Osteoblast (primary cell): ENCODE measurements around the gene PTGES. TPM values are rescaled to one million over a fixed set of nuclear protein-coding genes. Genes with fewer than 3 reads are reported as not detected.

Source experiments
- DNase-seq: peaks from one replicate; pipeline ENCODE4 v3.0.0; 2011; ENCODE audit warnings: low spot score, mixed read lengths; ENCODE audit not compliant: insufficient read length; ENCODE audit errors: missing footprints
- H2AFZ ChIP-seq: 2 replicates; pipeline ENCODE4 v1.6.0; 2011; ENCODE audit warnings: mild to moderate bottlenecking, low read length
- H3K27ac ChIP-seq: 2 replicates; pipeline ENCODE4 v1.5.1; 2011; ENCODE audit warnings: mild to moderate bottlenecking, low read depth, low read length, moderate library complexity
- H3K27me3 ChIP-seq: 2 replicates; pipeline ENCODE4 v1.6.0; 2012; ENCODE audit warnings: mild to moderate bottlenecking, control low read depth, inconsistent platforms, low read length, moderate library complexity; ENCODE audit not compliant: insufficient read depth
- H3K36me3 ChIP-seq: 2 replicates; pipeline ENCODE4 v1.5.1; 2011; ENCODE audit warnings: mild to moderate bottlenecking, low read length, control low read depth, moderate library complexity; ENCODE audit not compliant: insufficient read depth
- H3K4me1 ChIP-seq: 2 replicates; pipeline ENCODE4 v1.5.1; 2011; ENCODE audit warnings: mild to moderate bottlenecking, low read length, control low read depth, moderate library complexity; ENCODE audit not compliant: insufficient read depth
- H3K4me2 ChIP-seq: 2 replicates; pipeline ENCODE4 v1.6.0; 2011; ENCODE audit warnings: mild to moderate bottlenecking, low read length; ENCODE audit not compliant: insufficient read depth
- H3K4me3 ChIP-seq: fragments of 200-600 bp; sonication (generic); 3 replicates; pipeline ENCODE4 v1.5.1; 2012; ENCODE audit warnings: mild to moderate bottlenecking, low read length, inconsistent platforms; ENCODE audit not compliant: insufficient read depth
- H3K79me2 ChIP-seq: 2 replicates; pipeline ENCODE4 v1.6.0; 2012; ENCODE audit warnings: mild to moderate bottlenecking, low read length, control low read depth, inconsistent platforms; ENCODE audit not compliant: insufficient read depth
- H3K9me3 ChIP-seq: 2 replicates; pipeline ENCODE4 v1.5.1; 2011; ENCODE audit warnings: low read depth, low read length, control low read depth
- H4K20me1 ChIP-seq: 2 replicates; pipeline ENCODE4 v1.6.0; 2012; ENCODE audit warnings: mild to moderate bottlenecking, low read length, control low read depth; ENCODE audit not compliant: insufficient read depth
- CTCF ChIP-seq: IDR thresholded peaks from 2 replicates; pipeline ENCODE4 v1.5.1; 2011; ENCODE audit warnings: mild to moderate bottlenecking, low read depth, low read length, moderate library complexity; ENCODE audit errors: extremely low read depth
- total RNA-seq: library from RNA; depleted of rRNA; stranded (reverse); fragments of >200 nt; gene quantifications from 2 replicates; pipeline ENCODE4 v1.2.3, GENCODE V29; 2012

PTGES gene
- total RNA-seq, 1 donor: 70.9 TPM

- no peak for TF ChIP-seq CTCF
Measured at GRCh38 chr9:129757045-129757444, 4.2 kb upstream of the PTGES start.

GRCh38 chr9:129756191-129756590 lies 3.3 kb upstream of the PTGES start:
- H3K4me2 ChIP-seq: no peak overlapping the region
- no peaks in the 10 kb centered on the region for H3K36me3 ChIP-seq
- H3K79me2 ChIP-seq: peaks cover 7% of the 10 kb centered on the region
- DNase-seq: no peak
- no peak for TF ChIP-seq CTCF
- no peaks in the 10 kb centered on the region for H3K9me3 ChIP-seq
- no peak overlapping the region for H2AFZ ChIP-seq
- H4K20me1 ChIP-seq: no peaks in the 10 kb centered on the region
- peaks cover 26% of the 10 kb centered on the region for H3K4me1 ChIP-seq
- no peak overlapping the region for H3K4me3 ChIP-seq
- no peaks in the 10 kb centered on the region for H3K27me3 ChIP-seq
- H3K27ac ChIP-seq: no peak overlapping the region

More at GRCh38 chr9:129757045-129757444, 4.2 kb upstream of the PTGES start:
- Histone ChIP-seq H3K4me1 (peaks cover 26% of the 10 kb centered on the region), H3K27ac (no peak overlapping the region), H3K27me3 (no peaks in the 10 kb centered on the region), H3K4me2 (peak overlapping the region; percentile 62), H3K9me3 (no peaks in the 10 kb centered on the region), H3K36me3 (no peaks in the 10 kb centered on the region), H2AFZ (peak overlapping the region; percentile 73), H3K4me3 (peak overlapping the region; percentile 25), H4K20me1 (no peaks in the 10 kb centered on the region), H3K79me2 (peaks cover 1% of the 10 kb centered on the region)
- no peak for DNase-seq

GRCh38 chr9:129755151-129755550 lies 2.3 kb upstream of the PTGES start:
- Histone ChIP-seq H3K27ac (no peak overlapping the region), H3K79me2 (peaks cover 16% of the 10 kb centered on the region), H3K9me3 (no peaks in the 10 kb centered on the region), H3K4me1 (peaks cover 28% of the 10 kb centered on the region), H3K36me3 (no peaks in the 10 kb centered on the region), H3K4me3 (no peak overlapping the region), H4K20me1 (no peaks in the 10 kb centered on the region), H2AFZ (no peak overlapping the region), H3K4me2 (no peak overlapping the region), H3K27me3 (no peaks in the 10 kb centered on the region)
- DNase-seq: no peak
- TF ChIP-seq CTCF: no peak

- Histone ChIP-seq H3K79me2 (peaks cover 21% of the 10 kb centered on the region), H3K36me3 (no peaks in the 10 kb centered on the region), H3K4me3 (peak overlapping the region; percentile 76), H3K27ac (peak overlapping the region; percentile 71), H4K20me1 (no peaks in the 10 kb centered on the region), H3K27me3 (no peaks in the 10 kb centered on the region), H2AFZ (peak overlapping the region; percentile 81), H3K4me1 (peaks cover 45% of the 10 kb centered on the region), H3K4me2 (peak overlapping the region; percentile 86), H3K9me3 (no peaks in the 10 kb centered on the region)
- TF ChIP-seq CTCF: no peak
- DNase-seq: peak; percentile 49
Measured at GRCh38 chr9:129751841-129752801, 721 bp downstream of the PTGES start.
